B cell (primary cell): ENCODE results near the gene TSPAN33. TPM values are rescaled to one million over a fixed set of nuclear protein-coding genes. Genes with fewer than 3 reads are reported as not detected.

Source experiments
- ATAC-seq: fragments of 200-7000 bp; cut with Tn5 transposase; one replicate; pipeline ENCODE4 v1.10.0; 2021; ENCODE audit warnings: low read depth, mild to moderate bottlenecking, moderate number of reproducible peaks, moderate library complexity
- CTCF ChIA-PET: fragments of 350-600 bp; sonication (Branson Sonifier 250); formaldehyde crosslinking; loops from one replicate; lab custom pipeline; 2021; ENCODE audit warnings: antibody characterized with exemption, inconsistent platforms; lab: Charles Lee
- POLR2A ChIA-PET: fragments of 350-600 bp; sonication (Branson Sonifier 250); formaldehyde crosslinking; loops from one replicate; lab custom pipeline; 2021; ENCODE audit warnings: antibody characterized with exemption; lab: Charles Lee
- DNase-seq: peaks from one replicate; pipeline ENCODE4 v3.0.0; 2013
- H2AFZ ChIP-seq: 2 replicates; pipeline ENCODE4 v1.6.1; 2012; ENCODE audit warnings: mild to moderate bottlenecking, low read depth, low read length; ENCODE audit not compliant: insufficient read depth, poor library complexity, severe bottlenecking
- H3K27ac ChIP-seq, 2 donors: 1 replicate in 1 of 2; 2 replicates in 1 of 2; pipeline ENCODE4 v1.5.1; 2012 to 2013; ENCODE audit warnings: low read length in 2 of 2, mild to moderate bottlenecking in 2 of 2, moderate library complexity in 1 of 2
- H3K27me3 ChIP-seq, 4 experiments: fragments of 200-600 bp in 1 of 4; sonication (generic) in 1 of 4; replicated peaks in 1 of 4; 1 replicate in 2 of 4; 2 replicates in 2 of 4; pipeline versions ENCODE4 v1.6.1 to v1.7.0; 2013 to 2016; ENCODE audit warnings: low read length in 3 of 4, mild to moderate bottlenecking in 2 of 4, mixed read lengths in 1 of 4, moderate library complexity in 1 of 4; ENCODE audit not compliant: insufficient read depth in 4 of 4, control insufficient read depth in 3 of 4; ENCODE audit errors: control extremely low read depth in 1 of 4
- H3K36me3 ChIP-seq, 2 experiments: replicated peaks in 1 of 2; 1 replicate in 1 of 2; 2 replicates in 1 of 2; pipeline versions ENCODE4 v1.6.1 to v1.7.1; 2013; ENCODE audit warnings: low read length in 1 of 2; ENCODE audit not compliant: insufficient read depth in 2 of 2, control insufficient read depth in 1 of 2; ENCODE audit errors: control extremely low read depth in 1 of 2, extremely low read depth in 1 of 2
- H3K4me1 ChIP-seq, 2 donors: fragments of 200-600 bp in 1 of 2; sonication (generic) in 1 of 2; 1 replicate in 1 of 2; 2 replicates in 1 of 2; pipeline versions ENCODE4 v1.5.1 to v1.6.1; 2013 to 2017; ENCODE audit warnings: low read length in 2 of 2; ENCODE audit not compliant: control insufficient read depth in 2 of 2, insufficient read depth in 2 of 2
- H3K4me2 ChIP-seq: replicated peaks from 2 replicates; pipeline ENCODE3; 2012; ENCODE audit warnings: mild to moderate bottlenecking, low read depth, low read length; ENCODE audit not compliant: poor library complexity, severe bottlenecking
- H3K4me3 ChIP-seq, 5 experiments: fragments of 200-600 bp in 1 of 5; sonication (generic) in 1 of 5; 1 replicate in 3 of 5; 2 replicates in 2 of 5; pipeline versions ENCODE4 v1.5.1 to v1.7.0; 2011 to 2016; ENCODE audit warnings: low read length in 4 of 5, mild to moderate bottlenecking in 4 of 5, low read depth in 2 of 5, control low read depth in 1 of 5, moderate library complexity in 1 of 5; ENCODE audit not compliant: insufficient read depth in 1 of 5; ENCODE audit errors: control extremely low read depth in 1 of 5, extremely low read depth in 1 of 5
- H3K79me2 ChIP-seq: fragments of 200-600 bp; sonication (generic); one replicate; pipeline ENCODE4 v1.6.0; 2016; ENCODE audit warnings: low read length; ENCODE audit not compliant: control insufficient read depth, insufficient read depth
- H3K9ac ChIP-seq: fragments of 200-600 bp; sonication (generic); 2 replicates; pipeline ENCODE4 v1.6.1; 2017; ENCODE audit warnings: mild to moderate bottlenecking, low read length, moderate library complexity
- H3K9me3 ChIP-seq, 3 donors: one replicate each; pipeline versions ENCODE4 v1.6.1 to v1.7.1; 2013; ENCODE audit warnings: low read length in 2 of 3; ENCODE audit not compliant: control insufficient read depth in 2 of 3, insufficient read depth in 1 of 3; ENCODE audit errors: control extremely low read depth in 1 of 3
- H4K20me1 ChIP-seq: 2 replicates; pipeline ENCODE4 v1.6.0; 2012; ENCODE audit warnings: mild to moderate bottlenecking, low read length; ENCODE audit not compliant: insufficient read depth, control insufficient read depth, poor library complexity, severe bottlenecking
- H3K27ac Mint-ChIP-seq: one replicate; pipeline ENCODE4 v1.8.0; 2021; ENCODE audit warnings: mixed read lengths
- H3K27me3 Mint-ChIP-seq: one replicate; pipeline ENCODE4 v1.8.0; 2021; ENCODE audit warnings: mixed read lengths
- H3K4me1 Mint-ChIP-seq: one replicate; pipeline ENCODE4 v1.8.0; 2021; ENCODE audit warnings: mixed read lengths
- H3K4me3 Mint-ChIP-seq: one replicate; pipeline ENCODE4 v1.8.0; 2021; ENCODE audit warnings: mixed read lengths
- H3K9me3 Mint-ChIP-seq: one replicate; pipeline ENCODE4 v1.8.0; 2022; ENCODE audit warnings: mixed read lengths; ENCODE audit not compliant: insufficient read depth
- EZH2 ChIP-seq: IDR thresholded peaks from 2 replicates; pipeline ENCODE4 v1.6.1; 2012; ENCODE audit warnings: borderline replicate concordance, low read depth, mild to moderate bottlenecking, moderate library complexity, low read length; ENCODE audit not compliant: insufficient read depth, poor library complexity, severe bottlenecking
- WGBS: methylation state at CpG from one replicate; pipeline ENCODE4 v1.1.5; 2013; ENCODE audit warnings: missing lambda C conversion rate; ENCODE audit not compliant: insufficient coverage; 5-methylcytosine and 5-hydroxymethylcytosine counted together
- intact Hi-C: fragments of 100-400 bp; cut with micrococcal nuclease; formaldehyde crosslinking; loops from one replicate; pipeline ENCODE4 v1.10.0; 2022
- polyA plus RNA-seq: library from polyadenylated mRNA; depleted of rRNA; stranded (reverse); fragments of >200 nt; gene quantifications from 2 replicates; pipeline ENCODE4 v1.2.3, GENCODE V29; 2012
- total RNA-seq, 2 donors: library from RNA; stranded (reverse); fragments of 120-200 nt in 1 of 2; gene quantifications; 1 replicate in 1 of 2; 2 replicates in 1 of 2; pipeline versions ENCODE4 v1.2.3 to v1.2.4, GENCODE V29; 2013 to 2022
- TF ChIP-seq, protein P1 (sequence below): fragments of 200-600 bp; IDR thresholded peaks from one replicate; pipeline ENCODE4 v1.8.0; 2022; ENCODE audit warnings: antibody characterized with exemption, mild to moderate bottlenecking

TSPAN33 gene
- total and polyA plus RNA-seq, 2 donors (not counting 1 experiment from before 2014, with no cell fraction given), result 111 TPM

- Mint-ChIP-seq H3K27ac (peak overlapping the region; percentile 99), H3K4me3 (peak overlapping the region; percentile 93), H3K27me3 (no peaks in the 10 kb centered on the region), H3K4me1 (peaks cover 65% of the 10 kb centered on the region), H3K9me3 (no peaks in the 10 kb centered on the region)
- under 1% methylated on average over 49 of the region's 58 CpGs for WGBS
- Histone ChIP-seq H4K20me1 (peaks cover 29% of the 10 kb centered on the region), H3K4me3 (peak overlapping the region; percentile 42 to 100 (median 92)), H3K9me3 (no peaks in the 10 kb centered on the region), H2AFZ (peak overlapping the region; percentile 88), H3K9ac (peak overlapping the region; percentile 95), H3K36me3 (peaks cover 0 to 18% of the 10 kb centered on the region in 2 experiments), H3K27ac (peak overlapping the region; percentile 81 to 97), H3K4me2 (peak overlapping the region; percentile 79), H3K79me2 (peaks cover 64% of the 10 kb centered on the region), H3K4me1 (peaks cover 52 to 60% of the 10 kb centered on the region in 2 donors), H3K27me3 (no peaks in the 10 kb centered on the region)
- intact Hi-C loops, result loop anchor here (1.0 to 2.0 kb wide), 2 partner anchors 23 to 90 kb away; partner anchors contain the start of gene TNPO3
- peak; percentile 72 for DNase-seq
- CTCF ChIA-PET, result interaction anchor here (0.9 to 8.9 kb wide), 10 partner anchors 9 to 205 kb away, joined by 3 to 168 read pairs (median 7); partner anchors contain the start of gene TNPO3
- no peak for TF ChIP-seq EZH2
- TF ChIP-seq, protein P1, sequence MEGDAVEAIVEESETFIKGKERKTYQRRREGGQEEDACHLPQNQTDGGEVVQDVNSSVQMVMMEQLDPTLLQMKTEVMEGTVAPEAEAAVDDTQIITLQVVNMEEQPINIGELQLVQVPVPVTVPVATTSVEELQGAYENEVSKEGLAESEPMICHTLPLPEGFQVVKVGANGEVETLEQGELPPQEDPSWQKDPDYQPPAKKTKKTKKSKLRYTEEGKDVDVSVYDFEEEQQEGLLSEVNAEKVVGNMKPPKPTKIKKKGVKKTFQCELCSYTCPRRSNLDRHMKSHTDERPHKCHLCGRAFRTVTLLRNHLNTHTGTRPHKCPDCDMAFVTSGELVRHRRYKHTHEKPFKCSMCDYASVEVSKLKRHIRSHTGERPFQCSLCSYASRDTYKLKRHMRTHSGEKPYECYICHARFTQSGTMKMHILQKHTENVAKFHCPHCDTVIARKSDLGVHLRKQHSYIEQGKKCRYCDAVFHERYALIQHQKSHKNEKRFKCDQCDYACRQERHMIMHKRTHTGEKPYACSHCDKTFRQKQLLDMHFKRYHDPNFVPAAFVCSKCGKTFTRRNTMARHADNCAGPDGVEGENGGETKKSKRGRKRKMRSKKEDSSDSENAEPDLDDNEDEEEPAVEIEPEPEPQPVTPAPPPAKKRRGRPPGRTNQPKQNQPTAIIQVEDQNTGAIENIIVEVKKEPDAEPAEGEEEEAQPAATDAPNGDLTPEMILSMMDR, result peak; percentile 55
- peak; percentile 12 for ATAC-seq
- POLR2A ChIA-PET, result interaction anchor here (1.4 to 3.5 kb wide), 3 partner anchors 9 to 18 kb away, joined by 3 to 25 read pairs (median 9); no protein-coding TSS in a partner anchor
Measured at GRCh38 chr7:129144834-129145668, 544 bp downstream of the TSPAN33 start.
